ENCODE measurements around the gene FAF2.
"Not testable (repeated sequence)": the region's sequence is repeated elsewhere in the genome, so short reads cannot be mapped to it uniquely, and the experiment has no call there.

The FAF2 gene

GRCh38 chr5:176543428-176544182 lies 95.4 kb downstream of the FAF2 start:
- DNase-seq (ENCODE audit: low read depth), result no peak

GRCh38 chr5:176545388-176545736 lies 97.2 kb downstream of the FAF2 start:
- no peak for DNase-seq (ENCODE audit: low read depth)

GRCh38 chr5:176545737-176546509 lies 97.7 kb downstream of the FAF2 start:
- no peak for DNase-seq (ENCODE audit: low read depth)

GRCh38 chr5:176547802-176548201 lies 99.6 kb downstream of the FAF2 start:
- no peak for DNase-seq (ENCODE audit: low read depth)

GRCh38 chr5:176548967-176549444 lies 100.8 kb downstream of the FAF2 start, which contains the start of gene CDHR2:
TSS of gene CDHR2 (plus strand) at chr5:176549342. CDS start at chr5:176565353, 16,011 bp downstream.
- DNase-seq (ENCODE audit: low read depth), result no peak

GRCh38 chr5:176549871-176550270 lies 101.7 kb downstream of the FAF2 start:
- no peak for DNase-seq (ENCODE audit: low read depth)

- DNase-seq (ENCODE audit: low read depth), result no peak
These were observed 102.2 kb downstream of the FAF2 start for GRCh38 chr5:176550275-176550831.

GRCh38 chr5:176550937-176551336 lies 102.8 kb downstream of the FAF2 start:
- DNase-seq (ENCODE audit: low read depth), result not testable (repeated sequence)

GRCh38 chr5:176552332-176552869 lies 104.2 kb downstream of the FAF2 start:
- DNase-seq (ENCODE audit: low read depth), result no peak

- DNase-seq (ENCODE audit: low read depth), result no peak
These were observed 105.3 kb downstream of the FAF2 start for GRCh38 chr5:176553260-176554085.

- DNase-seq (ENCODE audit: low read depth), result no peak
These were observed 109.7 kb downstream of the FAF2 start for GRCh38 chr5:176557846-176558245.

All from CMK (cell line).